CD14-positive monocyte (primary cell): Measurements from ENCODE around the gene LUZP1. TPM values are rescaled to one million over a fixed set of nuclear protein-coding genes. Genes with fewer than 3 reads are reported as not detected.

ENCODE experiments used
- DNase-seq, 3 donors: peaks; one replicate each; pipeline ENCODE4 v3.0.0-alpha.2; 2011 to 2022
- H2AFZ ChIP-seq: 2 replicates; pipeline ENCODE4 v1.6.0; 2012; ENCODE audit warnings: mild to moderate bottlenecking, low read depth, low read length, inconsistent platforms; ENCODE audit not compliant: insufficient read depth, poor library complexity, severe bottlenecking
- H3K27ac ChIP-seq, 2 donors: 1 replicate in 1 of 2; 2 replicates in 1 of 2; pipeline ENCODE4 v1.5.1; 2012 to 2013; ENCODE audit warnings: low read length in 2 of 2, control low read depth in 1 of 2, inconsistent platforms in 1 of 2, low read depth in 1 of 2, mild to moderate bottlenecking in 1 of 2
- H3K27me3 ChIP-seq, 2 donors: one replicate each; pipeline versions ENCODE4 v1.6.0 to v1.6.1; 2011 to 2013; ENCODE audit warnings: low read length in 2 of 2; ENCODE audit not compliant: control insufficient read depth in 2 of 2, insufficient read depth in 2 of 2
- H3K36me3 ChIP-seq, 2 donors: replicated peaks in 1 of 2; 1 replicate in 1 of 2; 2 replicates in 1 of 2; pipeline versions ENCODE4 v1.5.1 to v1.6.1; 2012 to 2013; ENCODE audit warnings: low read length in 2 of 2, control low read depth in 1 of 2, inconsistent platforms in 1 of 2, mild to moderate bottlenecking in 1 of 2; ENCODE audit not compliant: insufficient read depth in 2 of 2, control insufficient read depth in 1 of 2
- H3K4me1 ChIP-seq, 2 donors: 1 replicate in 1 of 2; 2 replicates in 1 of 2; pipeline versions ENCODE4 v1.5.1 to v1.6.1; 2012 to 2013; ENCODE audit warnings: low read length in 2 of 2, control low read depth in 1 of 2, inconsistent platforms in 1 of 2, mild to moderate bottlenecking in 1 of 2, moderate library complexity in 1 of 2; ENCODE audit not compliant: insufficient read depth in 2 of 2, control insufficient read depth in 1 of 2
- H3K4me2 ChIP-seq: replicated peaks from 2 replicates; pipeline ENCODE3; 2012; ENCODE audit warnings: low read length, moderate library complexity, mild to moderate bottlenecking; ENCODE audit not compliant: poor library complexity, severe bottlenecking; ENCODE audit errors: extremely low read depth
- H3K4me3 ChIP-seq, 3 experiments: fragments of 200-600 bp in 1 of 3; sonication (generic) in 1 of 3; replicated peaks in 1 of 3; 1 replicate in 2 of 3; 2 replicates in 1 of 3; pipeline ENCODE4 v1.5.1; 2011 to 2013; ENCODE audit warnings: low read length in 3 of 3, mild to moderate bottlenecking in 3 of 3, control low read depth in 2 of 3, low read depth in 2 of 3, inconsistent platforms in 1 of 3, moderate library complexity in 1 of 3
- H3K79me2 ChIP-seq: 2 replicates; pipeline ENCODE4 v1.6.0; 2012; ENCODE audit warnings: mild to moderate bottlenecking, control low read depth, inconsistent platforms, low read length, moderate library complexity; ENCODE audit not compliant: insufficient read depth
- H3K9ac ChIP-seq: 2 replicates; pipeline ENCODE4 v1.6.0; 2017; ENCODE audit warnings: low read length, mild to moderate bottlenecking; ENCODE audit not compliant: insufficient read depth, poor library complexity, severe bottlenecking
- H3K9me3 ChIP-seq, 2 donors: replicated peaks in 1 of 2; 1 replicate in 1 of 2; 2 replicates in 1 of 2; pipeline versions ENCODE4 v1.5.1 to v1.6.1; 2012 to 2013; ENCODE audit warnings: low read length in 2 of 2, control low read depth in 1 of 2; ENCODE audit not compliant: control insufficient read depth in 1 of 2, insufficient read depth in 1 of 2
- H4K20me1 ChIP-seq: 2 replicates; pipeline ENCODE4 v1.6.0; 2012; ENCODE audit warnings: mild to moderate bottlenecking, low read length, control low read depth, moderate library complexity; ENCODE audit not compliant: insufficient read depth
- H3K27ac Mint-ChIP-seq, 7 donors: one replicate each; pipeline ENCODE4 v1.8.0; 2020; ENCODE audit warnings: mild to moderate bottlenecking in 7 of 7, mixed read lengths in 7 of 7, moderate library complexity in 6 of 7, inconsistent platforms in 2 of 7
- H3K27me3 Mint-ChIP-seq, 3 donors: one replicate each; pipeline ENCODE4 v1.8.0; 2021 to 2022; ENCODE audit warnings: low read depth in 3 of 3, mild to moderate bottlenecking in 3 of 3, mixed read lengths in 3 of 3, moderate library complexity in 3 of 3, inconsistent platforms in 1 of 3
- H3K36me3 Mint-ChIP-seq, 2 donors: one replicate each; pipeline ENCODE4 v1.8.0; 2020; ENCODE audit warnings: mixed read lengths in 2 of 2, inconsistent platforms in 1 of 2, mild to moderate bottlenecking in 1 of 2
- H3K4me1 Mint-ChIP-seq: one replicate; pipeline ENCODE4 v1.8.0; 2020; ENCODE audit warnings: mild to moderate bottlenecking, mixed read lengths
- H3K4me3 Mint-ChIP-seq, 2 donors: one replicate each; pipeline ENCODE4 v1.8.0; 2020; ENCODE audit warnings: mild to moderate bottlenecking in 2 of 2, mixed read lengths in 2 of 2, moderate library complexity in 1 of 2
- H3K9me3 Mint-ChIP-seq, 7 donors: one replicate each; pipeline ENCODE4 v1.8.0; 2020 to 2022; ENCODE audit warnings: mixed read lengths in 7 of 7, mild to moderate bottlenecking in 6 of 7, moderate library complexity in 6 of 7, inconsistent platforms in 2 of 7
- WGBS: methylation state at CpG from one replicate; pipeline ENCODE4 v1.1.5; 2013; ENCODE audit warnings: missing lambda C conversion rate; ENCODE audit not compliant: insufficient coverage; 5-methylcytosine and 5-hydroxymethylcytosine counted together
- intact Hi-C, 2 donors: fragments of 100-400 bp; cut with micrococcal nuclease; formaldehyde crosslinking; loops; one replicate each; pipeline versions ENCODE4 v1.15.0 to v1.15.1; 2023
- polyA plus RNA-seq, 3 donors: library from polyadenylated mRNA; depleted of rRNA in 1 of 3; unstranded in 2 of 3; stranded (reverse) in 1 of 3; fragments of 300-500 nt in 2 of 3; fragments of >200 nt in 1 of 3; fragmentation: Illumina TruSeq in 2 of 3; gene quantifications; 1 replicate in 2 of 3; 2 replicates in 1 of 3; pipeline ENCODE4 v1.2.3, GENCODE V29; 2012 to 2021
- TF ChIP-seq, protein P1 (sequence below): fragments of 200-600 bp; IDR thresholded peaks from one replicate; pipeline ENCODE4 v1.8.0; 2022; ENCODE audit warnings: antibody characterized with exemption, mild to moderate bottlenecking

The LUZP1 gene
- polyA plus RNA-seq, 3 donors, result 4.4 to 8.7 (median 5.8) TPM

- 81% methylated on average over 3 of the region's 5 CpGs for WGBS
- Histone ChIP-seq H3K36me3 (peaks cover 86 to 100% of the 10 kb centered on the region in 2 donors), H3K9me3 (no peaks in the 10 kb centered on the region), H3K9ac (no peak overlapping the region), H4K20me1 (no peaks in the 10 kb centered on the region), H3K27me3 (no peaks in the 10 kb centered on the region), H3K4me1 (no peaks in the 10 kb centered on the region), H3K27ac (no peak overlapping the region), H3K4me3 (no peak overlapping the region), H2AFZ (no peak overlapping the region), H3K79me2 (no peaks in the 10 kb centered on the region), H3K4me2 (no peak overlapping the region)
- H3K9me3 Mint-ChIP-seq, result peaks cover 0 to 1% (median 0%) of the 10 kb centered on the region in 7 donors
- H3K4me1 Mint-ChIP-seq, result no peaks in the 10 kb centered on the region
- TF ChIP-seq, protein P1, sequence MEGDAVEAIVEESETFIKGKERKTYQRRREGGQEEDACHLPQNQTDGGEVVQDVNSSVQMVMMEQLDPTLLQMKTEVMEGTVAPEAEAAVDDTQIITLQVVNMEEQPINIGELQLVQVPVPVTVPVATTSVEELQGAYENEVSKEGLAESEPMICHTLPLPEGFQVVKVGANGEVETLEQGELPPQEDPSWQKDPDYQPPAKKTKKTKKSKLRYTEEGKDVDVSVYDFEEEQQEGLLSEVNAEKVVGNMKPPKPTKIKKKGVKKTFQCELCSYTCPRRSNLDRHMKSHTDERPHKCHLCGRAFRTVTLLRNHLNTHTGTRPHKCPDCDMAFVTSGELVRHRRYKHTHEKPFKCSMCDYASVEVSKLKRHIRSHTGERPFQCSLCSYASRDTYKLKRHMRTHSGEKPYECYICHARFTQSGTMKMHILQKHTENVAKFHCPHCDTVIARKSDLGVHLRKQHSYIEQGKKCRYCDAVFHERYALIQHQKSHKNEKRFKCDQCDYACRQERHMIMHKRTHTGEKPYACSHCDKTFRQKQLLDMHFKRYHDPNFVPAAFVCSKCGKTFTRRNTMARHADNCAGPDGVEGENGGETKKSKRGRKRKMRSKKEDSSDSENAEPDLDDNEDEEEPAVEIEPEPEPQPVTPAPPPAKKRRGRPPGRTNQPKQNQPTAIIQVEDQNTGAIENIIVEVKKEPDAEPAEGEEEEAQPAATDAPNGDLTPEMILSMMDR, result no peak
- intact Hi-C loops, result no loop called here
- H3K27me3 Mint-ChIP-seq, result no peaks in the 10 kb centered on the region
- H3K4me3 Mint-ChIP-seq, result no peak overlapping the region
- DNase-seq, result no peak
- peaks cover 94 to 95% of the 10 kb centered on the region in 2 donors for H3K36me3 Mint-ChIP-seq
- peak overlapping the region in 1 of 7 donors; percentile 71 for H3K27ac Mint-ChIP-seq
These were observed 84.8 kb downstream of the LUZP1 start for GRCh38 chr1:23083714-23084480.

DNA sequence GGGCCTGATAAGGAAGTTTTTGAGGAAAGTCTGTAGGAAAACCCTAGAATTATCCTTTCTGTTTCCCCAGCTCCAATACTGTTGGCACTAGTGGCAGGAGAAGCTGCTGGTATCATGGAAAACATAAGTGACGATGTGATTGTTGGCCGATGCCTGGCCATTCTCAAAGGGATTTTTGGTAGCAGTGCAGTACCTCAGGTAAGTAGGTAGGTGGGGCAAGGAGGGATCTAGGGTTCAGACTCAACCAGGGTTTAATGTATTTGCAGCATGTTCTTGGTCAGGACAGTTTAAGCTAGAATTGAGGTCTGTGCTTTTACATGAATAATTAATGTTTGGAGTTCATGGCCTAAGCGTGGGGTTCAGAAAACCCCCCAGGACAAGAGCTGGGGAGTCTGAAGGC, 87.3 kb downstream of the LUZP1 start:
- peaks cover 90 to 96% of the 10 kb centered on the region in 2 donors for H3K36me3 Mint-ChIP-seq
- DNase-seq, result no peak

More for the DNA sequence above, 87.3 kb downstream of the LUZP1 start:
- Mint-ChIP-seq H3K4me1 (no peaks in the 10 kb centered on the region), H3K9me3 (peaks cover 0 to 2% (median 0%) of the 10 kb centered on the region in 7 donors), H3K4me3 (no peak overlapping the region), H3K27ac (no peak overlapping the region), H3K27me3 (no peaks in the 10 kb centered on the region)
- Histone ChIP-seq H3K4me3 (no peak overlapping the region), H3K4me1 (no peaks in the 10 kb centered on the region), H3K9ac (no peak overlapping the region), H4K20me1 (no peaks in the 10 kb centered on the region), H3K27ac (no peak overlapping the region), H3K4me2 (no peak overlapping the region), H2AFZ (no peak overlapping the region), H3K9me3 (no peaks in the 10 kb centered on the region), H3K27me3 (no peaks in the 10 kb centered on the region), H3K36me3 (peaks cover 89 to 100% of the 10 kb centered on the region in 2 donors), H3K79me2 (no peaks in the 10 kb centered on the region)
- TF ChIP-seq, protein P1, result peak; percentile 6
- intact Hi-C loops, result no loop called here
- 100% methylated on average over 3 of the region's 3 CpGs for WGBS
